ENCODE measurements around the gene OPN1MW3. TPM values are rescaled to one million over a fixed set of nuclear protein-coding genes. Genes with fewer than 3 reads are reported as not detected.

The OPN1MW3 gene
- total RNA-seq, 2 experiments from 2014 or later, result not detected

GRCh38 chrX:154303476-154303875 lies 46.1 kb downstream of the OPN1MW3 start:
- H3K79me2 ChIP-seq (ENCODE audit: insufficient read depth, low read depth, low read length), result no peaks in the 10 kb centered on the region
- ChIA-PET CTCF (ENCODE audit: unreplicated experiment) (no interaction called here), POLR2A (no interaction called here)
- no peak for DNase-seq (ENCODE audit: low spot score)
- no peak overlapping the region for H3K4me2 ChIP-seq (ENCODE audit: low read length)
- intact Hi-C loops (cut with micrococcal nuclease; ENCODE audit: unreplicated experiment), result no loop called here
- H2AFZ ChIP-seq (ENCODE audit: low read length), result no peak overlapping the region
- no peaks in the 10 kb centered on the region for H3K9me3 ChIP-seq (ENCODE audit: low read length)
- H3K36me3 ChIP-seq (ENCODE audit: insufficient read depth, low read length), result no peaks in the 10 kb centered on the region
- no peaks in the 10 kb centered on the region for H4K20me1 ChIP-seq (ENCODE audit: insufficient read depth, low read length)
- TF ChIP-seq CTCF (conservative IDR thresholded peaks at IDR 0.05; ENCODE audit: low read length) (no peak), EZH2phosphoT487 (IDR thresholded peaks at IDR 0.05; ENCODE audit: borderline replicate concordance, low read depth, low read length) (no peak)
- H3K9me2 ChIP-seq (ENCODE audit: insufficient read depth, low read length), result no peaks in the 10 kb centered on the region
- H3K27ac ChIP-seq (ENCODE audit: low read depth, low read length, poor library complexity, severe bottlenecking), result no peak overlapping the region
- H3K4me3 ChIP-seq (ENCODE audit: low read depth, low read length, poor library complexity, severe bottlenecking), result no peak overlapping the region
- no TSS peak for BruUV-seq (replicated peaks)
- peaks cover 5% of the 10 kb centered on the region for H3K4me1 ChIP-seq (ENCODE audit: insufficient read depth, low read length, poor library complexity, severe bottlenecking)

GRCh38 chrX:154304846-154305245 lies 47.5 kb downstream of the OPN1MW3 start:
- TF ChIP-seq CTCF (conservative IDR thresholded peaks at IDR 0.05; ENCODE audit: low read length) (no peak), EZH2phosphoT487 (IDR thresholded peaks at IDR 0.05; ENCODE audit: borderline replicate concordance, low read depth, low read length) (no peak)
- BruUV-seq (replicated peaks), result no TSS peak
- intact Hi-C loops (cut with micrococcal nuclease; ENCODE audit: unreplicated experiment), result no loop called here
- Histone ChIP-seq H3K36me3 (ENCODE audit: insufficient read depth, low read length) (no peaks in the 10 kb centered on the region), H3K79me2 (ENCODE audit: insufficient read depth, low read depth, low read length) (no peaks in the 10 kb centered on the region), H3K9me2 (ENCODE audit: insufficient read depth, low read length) (no peaks in the 10 kb centered on the region), H4K20me1 (ENCODE audit: insufficient read depth, low read length) (no peaks in the 10 kb centered on the region), H3K4me3 (ENCODE audit: low read depth, low read length, poor library complexity, severe bottlenecking) (no peak overlapping the region), H3K27ac (ENCODE audit: low read depth, low read length, poor library complexity, severe bottlenecking) (no peak overlapping the region), H3K4me1 (ENCODE audit: insufficient read depth, low read length, poor library complexity, severe bottlenecking) (peaks cover 5% of the 10 kb centered on the region), H3K9me3 (ENCODE audit: low read length) (no peaks in the 10 kb centered on the region), H2AFZ (ENCODE audit: low read length) (no peak overlapping the region), H3K4me2 (ENCODE audit: low read length) (no peak overlapping the region)
- DNase-seq (ENCODE audit: low spot score), result no peak
- ChIA-PET CTCF (ENCODE audit: unreplicated experiment) (no interaction called here), POLR2A (no interaction called here)

- BruUV-seq (replicated peaks), result no TSS peak
Measured at GRCh38 chrX:154305541-154306205, 48.3 kb downstream of the OPN1MW3 start.

More at GRCh38 chrX:154305541-154306205, 48.3 kb downstream of the OPN1MW3 start:
- no peaks in the 10 kb centered on the region for H3K9me2 ChIP-seq (ENCODE audit: insufficient read depth, low read length)
- intact Hi-C loops (cut with micrococcal nuclease; ENCODE audit: unreplicated experiment), result no loop called here
- H3K27ac ChIP-seq (ENCODE audit: low read depth, low read length, poor library complexity, severe bottlenecking), result no peak overlapping the region
- ChIA-PET POLR2A (interaction anchor here (0.6 kb wide), 1 partner anchor 296 kb away, joined by 4 read pairs; no protein-coding TSS in a partner anchor), CTCF (ENCODE audit: unreplicated experiment) (no interaction called here)
- no peaks in the 10 kb centered on the region for H3K36me3 ChIP-seq (ENCODE audit: insufficient read depth, low read length)
- H3K9me3 ChIP-seq (ENCODE audit: low read length), result no peaks in the 10 kb centered on the region
- no peak for DNase-seq (ENCODE audit: low spot score)
- no peak overlapping the region for H3K4me3 ChIP-seq (ENCODE audit: low read depth, low read length, poor library complexity, severe bottlenecking)
- H2AFZ ChIP-seq (ENCODE audit: low read length), result no peak overlapping the region
- no peaks in the 10 kb centered on the region for H4K20me1 ChIP-seq (ENCODE audit: insufficient read depth, low read length)
- no peak for TF ChIP-seq EZH2phosphoT487 (IDR thresholded peaks at IDR 0.05; ENCODE audit: borderline replicate concordance, low read depth, low read length)
- no peak for TF ChIP-seq CTCF (conservative IDR thresholded peaks at IDR 0.05; ENCODE audit: low read length)
- H3K4me2 ChIP-seq (ENCODE audit: low read length), result no peak overlapping the region
- no peaks in the 10 kb centered on the region for H3K79me2 ChIP-seq (ENCODE audit: insufficient read depth, low read depth, low read length)
- H3K4me1 ChIP-seq (ENCODE audit: insufficient read depth, low read length, poor library complexity, severe bottlenecking), result peaks cover 5% of the 10 kb centered on the region
